HL-60 (cell line): ENCODE data around the gene DGCR8.

Source experiments
- DNase-seq, 2 experiments: peaks; one replicate each; pipeline ENCODE4 v3.0.0-alpha.2; 2010 to 2020; ENCODE audit warnings: low read depth in 1 of 2, low spot score in 1 of 2
- H3K27ac ChIP-seq: fragments of 250-450 bp; sonication (Bioruptor Pico); replicated peaks from 2 replicates; pipeline ENCODE4 v1.5.1; 2020; ENCODE audit warnings: mild to moderate bottlenecking, moderate library complexity
- H3K27me3 ChIP-seq: fragments of 250-450 bp; sonication (Bioruptor Pico); 2 replicates; pipeline ENCODE4 v1.5.1; 2021; ENCODE audit warnings: mild to moderate bottlenecking, moderate library complexity; ENCODE audit not compliant: insufficient read depth, poor library complexity, severe bottlenecking
- H3K4me3 ChIP-seq: replicated peaks from 2 replicates; pipeline ENCODE4 v1.5.1; 2011; ENCODE audit warnings: mild to moderate bottlenecking, control low read depth, low read length; ENCODE audit not compliant: insufficient read depth
- CTCF ChIP-seq: IDR thresholded peaks from one replicate; pipeline ENCODE4 v1.5.1; 2011; ENCODE audit warnings: low read length, control low read depth, inconsistent platforms; ENCODE audit not compliant: insufficient read depth
- GABPA ChIP-seq: IDR thresholded peaks from 2 replicates; pipeline ENCODE4 v1.6.1; 2012; ENCODE audit warnings: low read depth
- POLR2AphosphoS5 ChIP-seq: IDR thresholded peaks from 2 replicates; pipeline ENCODE4 v1.6.1; 2012; ENCODE audit warnings: low read depth
- REST ChIP-seq: IDR thresholded peaks from 2 replicates; pipeline ENCODE4 v1.6.1; 2012; ENCODE audit warnings: low read depth; ENCODE audit not compliant: insufficient replicate concordance
- SPI1 ChIP-seq: IDR thresholded peaks from 2 replicates; pipeline ENCODE4 v1.6.1; 2012; ENCODE audit warnings: low read depth, mild to moderate bottlenecking, borderline replicate concordance

The DGCR8 gene

GRCh38 chr22:20146777-20147176 is 66.7 kb downstream of the DGCR8 start:
- H3K27me3 ChIP-seq, result no peaks in the 10 kb centered on the region
- TF ChIP-seq GABPA, result no peak
- no peak for TF ChIP-seq SPI1
- TF ChIP-seq REST, result no peak
- TF ChIP-seq POLR2AphosphoS5, result no peak
- no peak for TF ChIP-seq CTCF
- no peak overlapping the region for H3K27ac ChIP-seq
- no peak overlapping the region for H3K4me3 ChIP-seq
- DNase-seq, result no peak

- Histone ChIP-seq H3K27me3 (no peaks in the 10 kb centered on the region), H3K4me3 (no peak overlapping the region), H3K27ac (no peak overlapping the region)
- DNase-seq, result no peak
- TF ChIP-seq GABPA (no peak), CTCF (no peak), SPI1 (no peak), REST (no peak), POLR2AphosphoS5 (no peak)
Measured at GRCh38 chr22:20147237-20147988, 67.4 kb downstream of the DGCR8 start.

GRCh38 chr22:20148414-20148813 is 68.4 kb downstream of the DGCR8 start:
- no peak for DNase-seq
- no peak for TF ChIP-seq GABPA
- no peaks in the 10 kb centered on the region for H3K27me3 ChIP-seq
- no peak overlapping the region for H3K4me3 ChIP-seq
- no peak overlapping the region for H3K27ac ChIP-seq

GRCh38 chr22:20149257-20150250 is 69.5 kb downstream of the DGCR8 start:
- Histone ChIP-seq H3K27ac (no peak overlapping the region), H3K4me3 (no peak overlapping the region), H3K27me3 (no peaks in the 10 kb centered on the region)
- DNase-seq, result no peak
- TF ChIP-seq REST (no peak), GABPA (no peak), POLR2AphosphoS5 (no peak), SPI1 (no peak), CTCF (no peak)
